ENCODE measurements around the gene PYM1.

The PYM1 gene

DNA sequence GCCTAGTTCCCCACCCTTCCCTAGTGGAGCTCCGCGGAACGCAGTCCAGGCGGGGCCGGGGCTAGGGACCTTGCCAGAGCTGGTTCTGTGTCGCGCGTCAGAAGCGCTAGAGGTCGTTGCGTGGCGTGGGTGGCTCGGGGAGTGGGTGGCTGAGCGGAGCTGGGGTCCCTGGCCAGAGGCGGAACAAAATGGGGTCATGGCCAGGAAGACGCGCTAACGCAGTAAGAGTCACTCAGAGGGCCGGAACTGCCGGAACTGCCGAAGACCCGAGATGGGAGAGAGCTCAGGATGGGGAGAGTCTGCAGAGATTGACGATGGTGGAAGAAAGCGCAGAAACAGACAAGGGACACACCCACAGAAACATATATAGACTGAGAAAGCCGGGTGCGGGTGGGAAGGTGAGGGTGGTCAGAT is 8.1 kb upstream of the PYM1 start:
- Histone ChIP-seq H3K36me3 (ENCODE audit: insufficient read depth, low read depth, low read length) (no peaks in the 10 kb centered on the region), H3K4me3 (ENCODE audit: low read length) (no peak overlapping the region; the same call in 1 of the 2 replicates), H3K9me3 (ENCODE audit: insufficient read depth, low read depth, low read length) (no peaks in the 10 kb centered on the region), H3K27ac (ENCODE audit: low read length) (no peak overlapping the region), H3K4me1 (ENCODE audit: insufficient read depth, low read length) (peaks cover 14% of the 10 kb centered on the region), H3K27me3 (ENCODE audit: insufficient read depth, low read length) (peaks cover 42% of the 10 kb centered on the region), H3K9ac (ENCODE audit: low read depth, low read length) (no peak overlapping the region)

DNA sequence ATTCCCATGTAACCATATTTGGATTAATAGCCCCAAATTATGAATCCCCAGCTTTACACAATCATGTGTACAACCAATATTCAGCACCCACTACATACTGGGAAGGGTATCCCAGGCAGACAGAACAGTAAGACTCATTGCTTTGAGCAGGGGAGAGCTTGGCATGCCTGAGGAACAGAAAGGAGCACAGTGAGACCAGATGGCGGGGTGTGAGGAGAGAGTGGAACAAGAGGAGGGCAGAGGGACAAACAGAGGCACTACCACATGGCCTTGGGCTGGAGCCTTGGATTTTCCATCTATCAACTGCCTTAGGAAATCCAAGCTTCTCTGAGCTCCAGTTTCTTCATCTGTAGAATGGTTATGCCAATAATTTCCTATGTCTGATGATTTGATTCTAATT is 7.1 kb upstream of the PYM1 start:
- Histone ChIP-seq H3K27me3 (ENCODE audit: insufficient read depth, low read length) (peaks cover 42% of the 10 kb centered on the region), H3K27ac (ENCODE audit: low read length) (no peak overlapping the region), H3K9ac (ENCODE audit: low read depth, low read length) (no peak overlapping the region), H3K36me3 (ENCODE audit: insufficient read depth, low read depth, low read length) (no peaks in the 10 kb centered on the region), H3K4me3 (ENCODE audit: low read length) (no peak overlapping the region), H3K9me3 (ENCODE audit: insufficient read depth, low read depth, low read length) (no peaks in the 10 kb centered on the region), H3K4me1 (ENCODE audit: insufficient read depth, low read length) (peaks cover 7% of the 10 kb centered on the region)

DNA sequence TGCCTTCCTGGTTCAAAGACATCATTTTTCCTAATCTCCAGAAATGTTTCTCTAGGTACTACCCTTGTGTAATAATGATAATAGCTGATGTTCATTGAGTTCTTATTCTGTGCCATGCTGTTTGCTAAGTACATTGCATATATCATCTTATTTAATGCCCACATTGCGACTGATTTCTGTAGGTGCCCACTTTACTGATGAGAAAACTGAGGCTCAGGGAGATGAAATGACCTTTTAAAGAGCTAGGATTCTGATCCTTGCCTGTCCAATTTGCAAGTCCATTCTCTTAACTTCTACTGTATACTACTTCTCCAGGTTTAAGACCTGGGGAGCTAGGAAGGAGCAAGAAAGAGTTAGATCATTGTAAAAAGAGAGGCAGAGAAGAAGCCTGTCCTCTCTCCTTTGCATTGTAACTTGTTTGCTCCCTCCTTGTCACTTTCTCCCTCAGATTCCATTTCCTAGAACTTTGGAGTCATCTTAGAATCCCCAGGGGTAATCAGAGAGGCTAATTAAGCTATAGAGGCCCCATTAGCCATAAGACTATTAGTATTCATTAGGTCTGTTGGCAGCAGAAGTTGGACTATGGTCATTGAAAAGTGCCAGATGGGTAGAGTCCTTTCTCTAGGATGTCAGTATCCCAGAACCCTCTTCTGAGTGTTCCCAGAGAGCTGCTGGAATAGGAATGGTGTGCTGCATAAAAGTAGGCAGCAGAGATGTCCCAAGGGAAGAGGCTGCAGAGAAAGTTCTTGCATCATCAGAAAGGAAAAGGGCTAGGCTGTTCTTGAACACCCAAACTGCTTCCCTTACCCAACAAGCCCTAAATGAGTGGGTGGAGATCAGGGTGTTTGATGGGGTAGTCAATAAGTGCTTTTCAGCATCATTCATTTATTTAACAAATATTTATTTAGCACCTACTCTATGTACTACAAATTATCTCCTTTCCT is 6.4 kb upstream of the PYM1 start:
- Histone ChIP-seq H3K27ac (ENCODE audit: low read length) (no peak overlapping the region), H3K36me3 (ENCODE audit: insufficient read depth, low read depth, low read length) (no peaks in the 10 kb centered on the region), H3K9me3 (ENCODE audit: insufficient read depth, low read depth, low read length) (no peaks in the 10 kb centered on the region), H3K4me3 (ENCODE audit: low read length) (no peak overlapping the region), H3K27me3 (ENCODE audit: insufficient read depth, low read length) (peaks cover 42% of the 10 kb centered on the region), H3K4me1 (ENCODE audit: insufficient read depth, low read length) (peaks cover 10% of the 10 kb centered on the region), H3K9ac (ENCODE audit: low read depth, low read length) (no peak overlapping the region)

DNA sequence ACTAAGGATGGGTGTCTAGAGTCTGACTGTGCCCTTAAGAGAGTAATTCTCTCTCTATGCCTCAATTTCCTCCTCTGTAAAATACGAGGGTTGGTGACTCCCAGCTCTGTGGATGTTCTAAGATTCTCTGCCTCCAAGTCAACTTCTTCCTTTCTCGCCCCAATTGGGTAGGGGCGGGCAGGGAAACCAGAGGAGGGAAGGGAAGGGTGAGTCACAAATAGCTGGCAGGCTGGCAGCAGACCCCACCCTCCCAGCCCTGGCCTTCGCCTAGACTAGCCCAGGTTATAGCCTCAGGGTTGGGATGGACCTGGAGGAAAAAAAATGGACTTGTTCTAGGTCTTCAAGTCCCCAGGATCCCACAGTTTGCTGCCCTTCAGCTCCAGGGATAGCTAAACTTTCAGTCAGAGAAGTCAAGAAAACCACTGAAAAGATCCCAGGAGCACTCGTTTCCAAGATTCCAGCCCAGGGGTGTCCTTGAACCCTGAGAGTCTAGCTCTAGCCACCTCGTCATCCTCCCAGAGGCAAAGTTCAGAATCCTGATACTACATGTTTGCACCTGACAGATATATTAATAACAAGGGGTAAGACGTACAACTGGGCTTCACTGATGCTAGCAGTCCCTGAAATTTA is 5.6 kb upstream of the PYM1 start:
- Histone ChIP-seq H3K9ac (ENCODE audit: low read depth, low read length) (no peak overlapping the region), H3K27me3 (ENCODE audit: insufficient read depth, low read length) (peaks cover 42% of the 10 kb centered on the region), H3K9me3 (ENCODE audit: insufficient read depth, low read depth, low read length) (no peaks in the 10 kb centered on the region), H3K36me3 (ENCODE audit: insufficient read depth, low read depth, low read length) (no peaks in the 10 kb centered on the region), H3K27ac (ENCODE audit: low read length) (no peak overlapping the region), H3K4me1 (ENCODE audit: insufficient read depth, low read length) (peaks cover 12% of the 10 kb centered on the region), H3K4me3 (ENCODE audit: low read length) (no peak overlapping the region)

DNA sequence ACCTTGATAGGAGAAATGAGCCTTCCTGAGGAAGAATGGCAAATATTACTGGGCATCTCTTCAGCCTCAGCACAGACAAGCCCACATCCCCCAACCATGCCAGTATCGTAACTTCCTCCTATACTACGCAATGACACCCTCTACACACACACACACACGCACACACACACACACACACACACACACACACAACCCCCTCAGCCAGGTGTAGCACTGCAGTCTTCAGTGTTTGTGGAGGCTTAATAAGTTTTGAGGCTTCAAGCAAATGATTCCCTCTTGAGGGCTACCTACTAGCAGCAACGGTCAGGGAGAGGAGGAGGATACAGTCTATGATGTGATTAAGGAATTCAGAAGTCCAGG is 4.8 kb upstream of the PYM1 start:
- H3K9ac ChIP-seq (ENCODE audit: low read depth, low read length) = peak overlapping the region; percentile 55; the same call in 1 of the 2 replicates

DNA sequence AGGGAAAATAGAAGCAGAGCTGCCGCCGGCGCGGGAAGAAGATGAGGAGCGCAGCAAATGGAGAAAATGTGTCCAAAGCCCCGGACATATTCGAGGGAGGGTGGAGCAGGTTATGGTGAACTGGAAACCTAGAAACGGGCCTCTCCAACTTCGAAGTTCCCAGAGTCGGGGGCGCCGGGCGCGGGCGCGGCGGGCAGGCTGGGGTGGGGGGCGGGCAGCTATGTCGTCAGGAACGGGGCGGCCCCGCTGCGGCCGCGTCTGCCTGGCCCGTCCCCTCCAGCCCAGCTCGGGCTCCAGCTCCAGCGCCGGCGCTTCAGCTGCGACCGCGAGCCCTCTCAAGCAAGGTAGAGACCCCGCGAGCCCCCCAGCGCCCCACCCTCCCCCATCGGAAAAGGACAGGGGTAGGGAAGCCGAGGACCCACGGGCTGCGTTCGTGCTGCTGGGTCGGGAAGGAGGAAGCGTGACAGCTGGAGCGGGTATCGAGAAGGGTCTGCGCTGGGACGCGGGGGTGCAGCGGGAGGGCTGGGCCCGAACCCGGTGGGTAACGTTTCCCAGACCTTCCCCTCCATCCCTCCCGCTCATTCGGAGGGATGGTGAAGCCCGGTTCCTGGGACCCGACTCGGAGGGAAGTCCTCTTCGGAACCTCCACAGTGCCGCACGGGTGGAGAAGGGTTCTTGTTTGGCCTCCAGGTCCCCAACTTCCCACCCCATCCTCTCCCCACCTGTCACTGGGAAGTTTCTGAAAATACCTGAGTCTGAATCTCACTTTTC is 4.3 kb upstream of the PYM1 start:
- H3K9ac ChIP-seq (ENCODE audit: low read depth, low read length) = peak overlapping the region; percentile 61; the same call in 1 of the 2 replicates
- H3K36me3 ChIP-seq (ENCODE audit: insufficient read depth, low read depth, low read length) = no peaks in the 10 kb centered on the region
- H3K9me3 ChIP-seq (ENCODE audit: insufficient read depth, low read depth, low read length) = no peaks in the 10 kb centered on the region
- no peak overlapping the region for H3K27ac ChIP-seq (ENCODE audit: low read length)
- peaks cover 12% of the 10 kb centered on the region for H3K4me1 ChIP-seq (ENCODE audit: insufficient read depth, low read length)
- H3K4me3 ChIP-seq (ENCODE audit: low read length) = peak overlapping the region; percentile 75
- peaks cover 42% of the 10 kb centered on the region for H3K27me3 ChIP-seq (ENCODE audit: insufficient read depth, low read length)

More for the DNA sequence above, 4.8 kb upstream of the PYM1 start:
- Histone ChIP-seq H3K27ac (ENCODE audit: low read length) (no peak overlapping the region), H3K4me3 (ENCODE audit: low read length) (peak overlapping the region; percentile 75), H3K9me3 (ENCODE audit: insufficient read depth, low read depth, low read length) (no peaks in the 10 kb centered on the region), H3K4me1 (ENCODE audit: insufficient read depth, low read length) (peaks cover 12% of the 10 kb centered on the region), H3K36me3 (ENCODE audit: insufficient read depth, low read depth, low read length) (no peaks in the 10 kb centered on the region), H3K27me3 (ENCODE audit: insufficient read depth, low read length) (peaks cover 42% of the 10 kb centered on the region)

DNA sequence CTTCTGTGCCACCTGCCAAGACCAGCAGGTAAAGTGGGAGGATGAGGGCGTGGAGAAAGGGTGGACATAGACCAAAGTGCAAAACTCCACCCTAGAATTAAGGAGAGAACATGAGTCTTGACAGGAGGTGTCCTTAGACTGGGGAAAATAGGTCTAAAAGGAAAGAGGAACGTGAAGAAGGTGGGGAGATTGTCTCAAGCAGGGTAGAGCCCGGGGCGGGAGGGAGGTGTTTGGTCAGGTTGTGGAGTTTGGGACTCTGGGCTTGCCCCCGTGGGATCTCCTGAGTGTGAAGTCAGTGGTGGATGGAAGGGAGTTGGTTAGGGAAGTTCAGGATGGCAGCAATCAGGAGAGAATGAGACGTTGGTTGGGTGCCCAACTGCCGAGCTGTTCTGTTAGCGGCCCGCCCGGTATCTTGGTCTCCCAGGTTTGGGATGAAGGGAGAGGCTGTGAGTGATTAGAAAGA is 3.7 kb upstream of the PYM1 start:
- H3K9me3 ChIP-seq (ENCODE audit: insufficient read depth, low read depth, low read length) = no peaks in the 10 kb centered on the region
- no peak overlapping the region for H3K27ac ChIP-seq (ENCODE audit: low read length)
- H3K9ac ChIP-seq (ENCODE audit: low read depth, low read length) = peak overlapping the region; percentile 61; the same call in 1 of the 2 replicates
- H3K4me1 ChIP-seq (ENCODE audit: insufficient read depth, low read length) = peaks cover 12% of the 10 kb centered on the region
- no peaks in the 10 kb centered on the region for H3K36me3 ChIP-seq (ENCODE audit: insufficient read depth, low read depth, low read length)
- H3K4me3 ChIP-seq (ENCODE audit: low read length) = peak overlapping the region; percentile 75
- peaks cover 42% of the 10 kb centered on the region for H3K27me3 ChIP-seq (ENCODE audit: insufficient read depth, low read length)

DNA sequence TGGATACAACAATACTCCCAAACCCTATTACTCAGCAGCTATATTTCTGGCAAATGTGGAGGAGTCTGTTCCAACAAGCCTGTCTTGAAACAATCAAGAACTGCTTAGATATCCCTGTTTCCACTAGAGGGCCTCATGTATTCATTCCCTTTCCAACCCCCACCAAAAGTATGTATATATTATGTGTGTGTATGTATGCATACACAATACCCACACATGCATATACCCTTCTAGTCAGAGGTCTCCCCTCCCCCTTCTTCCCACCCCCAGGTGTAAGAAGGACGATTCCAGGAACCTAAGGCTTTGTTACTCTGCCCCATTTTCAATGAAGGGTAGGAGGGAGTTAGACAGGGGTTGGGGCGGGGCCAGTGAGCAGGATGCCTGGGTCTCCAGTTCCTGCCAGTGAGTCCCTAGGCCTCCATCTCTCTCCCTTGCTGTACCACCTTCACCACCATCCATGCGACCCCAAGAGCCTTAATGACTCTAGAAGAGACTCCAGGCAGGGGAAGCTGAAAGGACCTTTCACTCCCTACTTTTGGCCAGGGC is 3.1 kb upstream of the PYM1 start, which contains the start of gene DGKA:
TSS of gene DGKA (plus strand) at position 392 of the 546 bp plus-strand sequence. CDS start 5,342 bp downstream, outside the sequence.
- H3K36me3 ChIP-seq (ENCODE audit: insufficient read depth, low read depth, low read length) = peaks cover under 1% of the 10 kb centered on the region
- H3K9me3 ChIP-seq (ENCODE audit: insufficient read depth, low read depth, low read length) = no peaks in the 10 kb centered on the region
- peak within 1 kb of the TSS; percentile 75 for H3K4me3 ChIP-seq (ENCODE audit: low read length)
- H3K9ac ChIP-seq (ENCODE audit: low read depth, low read length) = peak within 1 kb of the TSS; percentile 61; the same call in 1 of the 2 replicates
- H3K27me3 ChIP-seq (ENCODE audit: insufficient read depth, low read length) = peaks cover 42% of the 10 kb centered on the region
- peaks cover 12% of the 10 kb centered on the region for H3K4me1 ChIP-seq (ENCODE audit: insufficient read depth, low read length)
- H3K27ac ChIP-seq (ENCODE audit: low read length) = no peak within 1 kb of the TSS

DNA sequence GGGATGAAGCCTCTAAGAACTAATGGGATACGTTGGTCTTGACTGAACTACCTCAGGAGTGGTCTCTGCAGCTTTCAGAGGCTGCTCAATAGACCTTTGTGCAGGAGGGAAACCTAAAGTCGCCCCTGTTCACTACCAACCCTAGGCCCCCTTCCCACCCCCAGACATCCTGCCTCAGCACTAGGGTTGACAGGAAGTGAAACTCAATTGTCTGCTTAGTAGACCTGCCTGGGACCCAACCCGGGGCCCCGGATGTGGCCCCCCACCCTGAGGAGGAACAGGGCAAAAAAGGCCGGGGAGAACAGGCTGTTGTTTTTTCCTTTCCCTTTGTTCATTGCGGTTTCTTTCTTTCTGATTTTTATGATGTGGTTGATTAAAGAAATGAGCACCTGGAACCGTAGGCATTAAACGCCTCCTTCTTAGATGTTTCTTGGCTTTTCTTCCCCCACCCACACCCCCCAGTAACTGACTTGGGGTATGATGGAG is 1.7 kb upstream of the PYM1 start:
- Histone ChIP-seq H3K27me3 (ENCODE audit: insufficient read depth, low read length) (peaks cover 32% of the 10 kb centered on the region), H3K4me3 (ENCODE audit: low read length) (no peak overlapping the region), H3K36me3 (ENCODE audit: insufficient read depth, low read depth, low read length) (peaks cover 10% of the 10 kb centered on the region), H3K27ac (ENCODE audit: low read length) (no peak overlapping the region), H3K9me3 (ENCODE audit: insufficient read depth, low read depth, low read length) (no peaks in the 10 kb centered on the region), H3K9ac (ENCODE audit: low read depth, low read length) (no peak overlapping the region), H3K4me1 (ENCODE audit: insufficient read depth, low read length) (peaks cover 15% of the 10 kb centered on the region)

DNA sequence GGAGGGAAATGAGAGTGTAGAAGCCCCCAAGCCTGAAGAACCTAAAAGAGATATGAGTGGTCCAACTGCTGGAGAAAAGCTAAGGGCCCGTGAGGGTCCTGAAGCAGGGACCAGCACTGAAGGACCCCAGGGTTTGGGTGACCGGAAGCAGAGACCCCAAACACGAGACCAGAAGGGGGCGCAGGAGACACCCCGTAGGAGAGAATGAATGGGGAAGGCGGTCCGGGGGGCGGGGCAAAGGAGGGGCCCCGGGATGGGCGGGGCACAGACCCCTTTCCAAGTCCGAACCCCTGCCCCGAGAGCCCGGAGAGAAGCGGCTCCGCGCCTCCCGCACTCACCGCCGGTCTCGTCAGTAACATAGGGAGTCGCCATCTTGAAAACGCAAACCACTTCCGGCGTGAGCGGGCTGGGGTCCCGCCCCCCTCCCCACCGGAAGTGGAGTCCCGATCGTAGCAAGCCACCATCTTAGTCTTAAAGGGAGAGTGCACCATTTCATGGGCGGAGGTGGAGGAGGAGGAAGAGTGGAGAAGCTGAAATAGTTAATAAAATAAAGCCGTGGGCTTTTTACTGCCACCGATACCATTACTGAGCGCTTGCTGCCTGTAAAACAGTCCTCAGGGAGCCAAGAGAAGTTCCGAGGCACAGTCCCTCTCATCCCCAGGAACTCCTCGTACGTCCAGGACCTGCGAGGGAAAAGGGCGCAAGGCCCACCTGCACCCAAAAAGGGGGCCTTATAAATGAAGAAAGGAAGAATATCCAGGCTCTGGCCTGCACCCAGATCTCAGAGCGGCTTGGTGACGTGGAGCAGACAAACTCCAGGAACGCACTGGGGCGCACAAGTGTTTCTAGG is 731 bp downstream of the PYM1 start:
- Histone ChIP-seq H3K4me1 (ENCODE audit: insufficient read depth, low read length) (peaks cover 15% of the 10 kb centered on the region), H3K4me3 (ENCODE audit: low read length) (peak overlapping the region; percentile 93), H3K27me3 (ENCODE audit: insufficient read depth, low read length) (peaks cover 8% of the 10 kb centered on the region; the same call in 1 of the 2 replicates), H3K9me3 (ENCODE audit: insufficient read depth, low read depth, low read length) (no peaks in the 10 kb centered on the region), H3K27ac (ENCODE audit: low read length) (peak overlapping the region; percentile 84), H3K9ac (ENCODE audit: low read depth, low read length) (peak overlapping the region; percentile 96), H3K36me3 (ENCODE audit: insufficient read depth, low read depth, low read length) (peaks cover 27% of the 10 kb centered on the region)
